ENCODE results near the gene SUB1.
"Not testable (repeated sequence)": the region's sequence is repeated elsewhere in the genome, so short reads cannot be mapped to it uniquely, and the experiment has no call there.

Gene SUB1

DNA sequence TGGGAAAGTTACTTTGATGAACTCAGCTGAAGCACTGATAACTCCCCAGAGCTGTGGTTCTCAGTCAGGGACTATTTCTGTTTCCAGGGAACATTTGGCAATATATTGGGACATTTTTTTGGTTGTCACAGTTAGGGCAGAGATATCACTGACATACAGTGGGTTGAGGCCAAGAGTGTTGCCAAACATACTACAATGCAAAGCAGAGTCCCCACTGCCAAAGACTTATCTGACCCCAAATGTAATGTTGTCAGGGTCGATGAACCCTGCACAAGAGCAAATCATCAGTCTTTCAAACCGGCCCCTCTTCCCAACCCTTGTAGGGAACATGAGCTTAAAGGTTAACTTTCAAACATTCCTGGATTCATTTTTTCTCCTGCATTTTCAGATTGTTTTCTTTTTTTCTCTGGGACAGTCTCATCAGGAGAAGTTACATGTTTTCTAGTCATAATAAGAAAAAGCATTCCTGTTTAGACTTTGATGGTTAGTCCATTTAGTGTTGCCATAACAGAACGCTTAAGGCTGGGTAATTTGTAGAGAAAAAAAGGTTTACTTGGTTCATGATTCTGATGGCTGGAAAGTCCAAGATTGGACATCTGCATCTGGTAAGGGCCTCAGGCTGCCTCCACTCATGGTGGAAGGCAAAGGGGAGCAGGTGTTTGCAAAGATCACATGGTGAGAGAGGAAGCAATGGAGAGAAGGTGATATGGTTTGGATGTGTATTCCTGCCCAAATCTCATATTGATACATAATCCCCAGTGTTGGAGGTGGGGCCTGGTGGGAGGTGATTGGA is 18.8 kb upstream of the SUB1 start:
- DNase-seq = no peak

DNA sequence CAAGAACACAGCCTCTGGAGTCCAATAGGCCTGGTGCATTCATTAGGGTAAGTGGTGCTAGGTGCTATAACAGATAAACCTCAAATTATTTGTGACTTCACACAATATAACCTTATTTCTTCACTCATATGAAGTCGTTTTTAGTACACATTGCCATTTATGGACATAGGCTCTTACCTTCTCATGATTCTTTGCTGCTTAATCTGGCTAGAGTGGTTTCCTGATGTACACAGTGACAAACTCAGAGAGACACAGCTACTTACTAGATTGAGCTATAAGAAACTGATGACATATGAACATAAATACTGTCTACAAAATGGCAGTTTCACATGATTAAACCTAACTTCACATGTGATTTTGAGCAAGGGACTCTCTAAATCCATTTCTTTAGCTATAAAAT is 14.2 kb upstream of the SUB1 start:
- DNase-seq = no peak

DNA sequence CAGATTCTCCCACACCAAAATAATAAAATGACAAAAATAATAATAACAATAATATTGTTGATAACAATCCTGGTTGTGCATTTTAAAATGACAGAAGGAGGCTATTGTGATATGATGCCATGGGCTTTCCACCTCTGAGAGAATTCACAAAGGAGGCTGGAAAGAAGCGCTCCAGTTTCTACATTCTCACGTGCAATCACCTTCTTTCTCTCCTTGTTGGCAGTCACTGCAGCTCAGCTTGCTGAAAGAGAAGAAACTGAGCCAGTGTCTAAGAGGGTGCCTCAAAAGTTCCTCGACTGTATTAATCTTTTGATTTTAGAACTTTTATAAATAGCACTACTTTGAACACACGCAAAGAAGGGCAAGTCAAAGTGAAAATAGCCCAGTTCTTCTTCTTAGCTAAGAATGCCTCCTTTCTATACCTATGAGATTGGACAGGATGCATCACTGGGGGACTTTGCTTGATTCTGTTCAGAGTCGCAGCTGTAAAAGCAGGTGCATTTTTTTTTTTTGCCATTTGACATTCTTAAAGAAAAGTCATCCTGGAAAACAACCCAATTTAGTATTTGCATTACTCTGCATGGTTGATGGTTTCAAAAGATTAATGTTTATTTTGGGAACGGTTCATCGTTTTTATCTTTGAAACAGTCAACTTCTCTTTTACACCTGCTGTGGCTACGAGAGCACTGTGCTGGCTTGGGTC is 12.4 kb upstream of the SUB1 start:
- DNase-seq = no peak

DNA sequence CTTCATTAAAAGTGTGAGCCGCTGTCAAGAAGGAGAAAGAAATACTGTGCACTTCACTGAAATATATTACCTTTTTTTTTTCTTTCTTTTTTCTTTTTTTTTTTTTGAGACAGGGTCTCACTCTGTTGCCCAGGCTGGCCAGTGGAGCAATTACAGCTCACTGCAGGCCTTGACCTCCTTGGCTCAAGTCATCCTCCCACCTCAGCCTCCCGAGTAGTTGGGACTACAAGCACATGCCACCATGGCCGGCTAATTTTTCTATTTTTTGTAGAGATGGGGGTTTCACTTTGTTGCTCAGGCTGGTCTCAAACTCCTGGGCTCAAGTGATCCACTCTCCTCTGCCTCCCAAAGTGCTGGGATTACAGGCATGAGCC is 11.9 kb upstream of the SUB1 start:
- not testable (repeated sequence) for DNase-seq

DNA sequence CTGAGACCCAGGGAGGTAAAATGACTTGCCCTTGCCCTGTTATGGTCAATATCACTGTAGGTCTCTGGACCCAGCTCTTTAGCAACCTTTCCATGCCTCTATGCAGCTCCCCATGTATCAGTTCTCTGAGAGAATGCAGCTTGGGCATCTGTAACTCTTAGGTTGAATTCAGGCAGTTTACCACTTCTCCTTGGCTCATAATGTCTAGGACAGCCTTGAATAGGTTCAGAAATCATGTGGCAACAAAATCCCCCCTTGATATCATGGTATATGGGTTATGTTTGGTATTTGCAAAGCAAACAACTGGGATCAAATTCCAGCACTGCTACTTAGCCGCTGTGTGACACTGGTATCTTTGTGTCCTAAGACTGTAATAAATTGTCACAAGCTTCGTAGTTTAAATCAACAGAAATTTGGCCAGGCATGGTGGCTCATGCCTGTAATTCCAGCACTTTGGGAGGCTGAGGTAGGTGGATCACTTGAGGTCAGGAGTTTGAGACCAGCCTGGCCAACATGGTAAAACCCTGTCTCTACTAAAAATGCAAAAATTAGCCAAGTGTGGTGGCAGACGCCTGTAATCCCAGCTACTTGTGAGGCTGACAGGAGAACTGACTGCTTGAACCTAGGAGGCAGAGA is 10.7 kb upstream of the SUB1 start:
- DNase-seq = no peak

DNA sequence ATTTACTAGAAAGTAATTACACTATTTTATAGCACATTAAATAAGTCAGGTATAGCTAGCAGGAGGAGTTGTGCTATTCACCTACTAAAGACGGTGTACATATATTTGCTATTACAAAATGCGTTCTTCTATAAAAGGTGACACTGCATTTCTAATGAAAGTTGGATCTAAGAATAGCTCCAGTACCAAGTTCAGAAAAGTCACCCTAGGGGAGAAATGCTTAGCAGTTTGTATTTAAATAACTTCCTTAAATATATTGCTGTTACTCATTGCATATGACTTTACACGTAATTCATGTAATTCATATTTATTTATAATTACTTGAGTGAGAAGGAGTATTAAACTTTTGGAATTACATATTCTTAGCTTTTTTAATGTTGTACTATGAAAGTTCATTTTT is 7.0 kb upstream of the SUB1 start:
- DNase-seq = no peak

DNA sequence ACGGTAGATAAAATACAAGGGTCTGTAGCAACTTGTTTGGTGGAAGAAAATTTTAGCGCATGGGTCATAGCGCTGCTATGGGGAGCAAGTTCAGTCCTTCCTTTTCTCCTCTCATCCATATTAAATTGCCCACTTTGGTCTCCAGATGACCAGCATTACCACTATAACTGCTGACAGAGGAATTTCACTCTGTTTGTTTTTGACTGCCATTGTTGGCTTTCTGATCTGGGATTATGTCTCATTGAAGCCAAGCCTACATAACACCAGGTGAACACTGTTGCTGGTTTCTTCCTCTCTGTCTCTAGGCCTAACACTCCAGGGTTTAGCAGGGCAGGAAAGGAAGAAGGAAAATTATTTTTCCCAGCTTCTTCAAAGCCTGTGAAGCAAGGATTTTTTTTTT is 6.6 kb upstream of the SUB1 start:
- DNase-seq = no peak

DNA sequence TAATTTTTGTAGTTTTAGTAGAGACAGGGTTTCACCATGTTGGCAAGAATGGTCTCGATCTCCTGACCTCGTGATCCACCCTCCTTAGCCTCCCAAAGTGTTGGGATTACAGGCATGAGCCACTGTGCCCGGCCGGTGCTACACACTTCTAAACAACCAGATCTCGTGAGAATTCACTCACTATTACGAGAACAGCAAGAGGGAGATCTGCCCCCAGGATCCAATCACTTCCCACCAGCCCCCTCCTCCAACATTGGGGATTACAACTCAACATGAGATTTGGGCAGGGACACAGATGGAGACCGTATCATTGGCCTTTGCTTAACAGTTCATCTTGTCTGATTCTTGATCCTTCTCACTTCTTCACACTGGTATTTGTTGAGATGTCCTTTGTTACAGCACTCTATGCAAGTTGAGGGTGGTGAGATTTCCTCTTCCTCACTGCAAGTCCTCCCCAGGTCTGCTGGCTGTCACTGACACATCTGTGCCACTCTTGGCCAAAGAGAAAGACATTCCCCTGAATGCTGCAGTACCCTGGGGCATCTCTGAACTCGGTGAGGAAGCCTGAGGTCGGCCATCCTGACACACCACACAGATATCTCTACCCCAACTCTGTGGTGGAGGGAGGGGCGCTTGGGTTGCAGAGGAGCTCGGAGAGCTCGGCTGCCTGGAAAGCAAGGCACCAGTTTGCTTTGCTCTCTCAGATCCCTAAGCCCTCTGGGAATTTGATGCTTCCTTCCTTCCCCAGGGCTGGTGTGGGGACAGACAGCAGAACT is 4.2 kb upstream of the SUB1 start:
- no peak for DNase-seq

- DNase-seq = no peak
Measured at GRCh38 chr5:32583582-32584232, 1.6 kb upstream of the SUB1 start.

DNA sequence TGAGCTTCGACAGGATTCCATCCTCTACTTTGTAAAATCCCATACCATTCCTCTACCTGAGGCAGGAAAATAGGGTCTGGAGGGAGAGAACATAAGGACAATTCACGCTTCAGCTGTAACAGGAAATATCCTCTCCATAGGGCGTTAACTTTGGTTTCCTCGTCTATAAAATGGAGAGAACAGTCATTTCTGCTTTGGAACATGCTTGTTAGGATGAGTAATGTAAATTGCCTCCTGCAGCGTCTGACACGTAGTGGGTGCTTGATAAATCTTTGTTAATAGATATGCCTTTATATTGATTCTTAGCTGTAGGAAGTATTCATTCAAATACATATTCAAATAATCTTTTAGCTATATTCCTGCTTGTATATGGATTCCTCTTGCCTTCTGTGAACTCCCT is 711 bp upstream of the SUB1 start:
- DNase-seq = no peak

GRCh38 chr5:32585122-32585445 is 273 bp upstream of the SUB1 start:
- DNase-seq = no peak

- DNase-seq = no peak
Measured at GRCh38 chr5:32586276-32586599, 881 bp downstream of the SUB1 start.

- DNase-seq = no peak
Measured at GRCh38 chr5:32587067-32587551, 1.8 kb downstream of the SUB1 start.

DNA sequence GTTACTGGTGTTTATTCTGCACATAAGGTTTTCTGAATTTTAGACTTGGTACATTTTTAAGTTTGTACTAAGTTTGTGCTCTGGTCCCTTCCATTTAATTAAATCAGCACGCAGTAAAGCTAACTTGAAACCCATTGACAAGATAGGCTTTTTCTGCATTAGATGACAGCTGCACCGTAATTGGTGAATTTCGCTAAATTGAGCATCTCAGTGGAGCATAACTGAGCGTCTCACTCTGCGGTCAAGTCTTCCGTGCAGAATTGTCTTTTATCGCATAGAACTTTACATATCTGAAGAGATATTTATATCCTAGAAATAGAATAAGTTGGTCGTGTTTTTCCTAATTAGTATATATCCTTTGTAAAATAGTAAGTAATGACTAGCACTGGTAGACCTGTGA is 4.1 kb downstream of the SUB1 start:
- no peak for DNase-seq

- no peak for DNase-seq
Measured at GRCh38 chr5:32589942-32590869, 4.8 kb downstream of the SUB1 start.

DNA sequence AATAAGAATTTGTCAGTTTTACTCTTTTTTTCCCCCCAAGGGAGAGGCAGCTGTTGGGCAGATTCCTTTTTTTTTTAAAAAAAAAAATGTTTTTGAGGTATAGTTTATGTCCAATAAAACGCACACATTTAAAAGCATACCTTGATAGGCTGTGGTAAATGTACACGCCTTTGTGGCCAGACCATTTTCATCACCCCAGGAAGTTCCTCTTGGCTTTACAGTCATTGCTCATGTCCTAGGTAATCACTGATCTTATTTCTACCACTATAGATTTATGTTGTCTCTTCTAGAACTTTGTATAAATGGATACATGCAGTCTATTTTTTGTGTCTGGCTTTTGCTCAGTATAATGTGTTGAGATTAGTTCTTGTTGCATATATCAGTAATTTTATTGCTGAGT is 9.8 kb downstream of the SUB1 start:
- no peak for DNase-seq

DNA sequence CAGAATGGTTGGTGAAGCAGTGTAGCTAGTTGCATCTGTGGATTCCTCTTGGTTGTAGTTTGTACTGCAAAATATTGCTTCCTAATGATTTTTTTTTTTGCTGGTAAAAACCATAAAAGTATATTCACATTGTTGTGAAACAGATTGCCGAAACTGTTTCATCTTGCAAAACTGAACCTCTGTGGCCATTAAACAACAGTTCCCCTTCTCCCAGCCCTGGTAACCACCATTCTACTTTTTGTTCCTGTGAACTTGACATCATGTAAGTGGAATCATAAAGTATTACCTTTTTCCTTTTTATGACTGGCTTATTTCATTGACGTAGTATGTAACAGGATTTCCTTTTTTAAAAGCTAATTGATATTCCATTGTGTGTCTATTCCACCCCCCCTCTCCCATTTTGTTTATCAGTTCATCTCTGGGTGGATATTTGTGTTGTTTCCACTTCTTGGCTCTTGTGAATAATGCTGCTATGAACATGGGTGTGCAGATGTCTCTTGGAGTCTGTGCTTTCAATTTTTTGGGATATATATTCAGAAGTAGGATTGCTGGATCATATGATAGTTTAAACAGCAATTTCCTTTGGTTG is 11.8 kb downstream of the SUB1 start:
- DNase-seq = no peak

GRCh38 chr5:32598260-32598937 is 13.0 kb downstream of the SUB1 start:
- no peak for DNase-seq

- no peak for DNase-seq
Measured at GRCh38 chr5:32598997-32599549, 13.7 kb downstream of the SUB1 start.

DNA sequence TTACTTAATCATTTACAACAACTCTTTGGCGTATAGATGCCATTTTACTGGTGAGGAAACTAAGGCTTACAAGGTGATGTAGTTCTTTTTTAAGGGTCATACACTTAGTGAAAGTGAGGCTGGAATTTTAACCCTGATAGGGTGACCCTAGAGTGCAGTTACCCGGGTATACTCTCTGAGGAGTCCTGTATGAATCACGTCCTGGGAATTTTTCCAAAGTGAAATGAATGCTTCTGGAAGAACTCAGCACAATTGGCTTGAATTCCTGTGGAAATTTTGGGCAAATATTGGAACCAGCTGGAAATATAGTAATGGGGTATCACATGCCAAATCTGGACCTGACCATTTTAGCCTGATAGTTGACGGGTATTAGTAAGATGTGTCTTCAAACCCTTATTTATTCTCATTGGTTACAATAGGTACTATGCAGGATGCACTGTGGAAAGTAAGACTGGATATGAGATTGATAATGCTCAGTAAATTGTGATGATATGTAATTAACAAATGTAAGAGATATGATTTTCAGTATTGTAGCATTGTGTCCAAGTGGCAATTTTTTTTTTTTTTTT is 14.8 kb downstream of the SUB1 start:
- no peak for DNase-seq

Data from GDM1 (cell line).